NCI-H1048 (cell line): ENCODE measurements around the gene DNAJC3.
"Not testable (repeated sequence)": the region's sequence is repeated elsewhere in the genome, so short reads cannot be mapped to it uniquely, and the experiment has no call there.

Experiments used
- DNase-seq: peaks from one replicate; lab custom pipeline; 2025; lab: John Stamatoyannopoulos, UW

DNAJC3 gene

DNA sequence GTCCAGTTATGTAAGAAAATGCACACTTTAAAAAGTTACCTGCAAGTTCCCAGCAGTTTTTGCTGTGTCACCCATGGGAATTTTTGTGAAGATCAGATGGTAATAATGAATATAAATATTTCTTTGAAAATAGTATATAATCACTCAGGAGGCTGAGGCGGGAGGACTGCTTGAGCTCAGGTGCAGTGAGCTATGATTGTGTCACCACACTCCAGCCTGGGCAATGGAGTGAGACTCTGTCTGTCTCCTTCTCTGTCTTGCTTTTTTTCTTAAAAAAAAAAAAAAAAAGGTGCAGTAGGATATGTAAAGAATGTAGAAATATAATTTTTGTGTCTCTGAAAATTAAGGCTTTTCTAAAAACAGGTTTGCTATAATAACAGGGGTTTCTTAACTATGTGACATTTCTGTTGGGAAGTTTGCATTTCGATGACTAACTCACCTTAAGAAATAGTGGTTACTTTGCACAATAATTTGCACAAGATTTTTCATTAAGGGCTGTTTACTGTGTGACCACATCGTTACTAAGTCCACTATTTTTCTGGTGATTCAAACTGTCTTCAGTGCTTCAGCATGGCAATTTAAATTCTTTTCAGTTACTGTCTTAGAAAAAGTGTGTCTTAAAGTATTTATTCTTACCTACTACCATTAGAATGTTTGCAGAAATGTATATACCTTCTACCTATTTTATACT is 37.3 kb downstream of the DNAJC3 start:
- no peak for DNase-seq

DNA sequence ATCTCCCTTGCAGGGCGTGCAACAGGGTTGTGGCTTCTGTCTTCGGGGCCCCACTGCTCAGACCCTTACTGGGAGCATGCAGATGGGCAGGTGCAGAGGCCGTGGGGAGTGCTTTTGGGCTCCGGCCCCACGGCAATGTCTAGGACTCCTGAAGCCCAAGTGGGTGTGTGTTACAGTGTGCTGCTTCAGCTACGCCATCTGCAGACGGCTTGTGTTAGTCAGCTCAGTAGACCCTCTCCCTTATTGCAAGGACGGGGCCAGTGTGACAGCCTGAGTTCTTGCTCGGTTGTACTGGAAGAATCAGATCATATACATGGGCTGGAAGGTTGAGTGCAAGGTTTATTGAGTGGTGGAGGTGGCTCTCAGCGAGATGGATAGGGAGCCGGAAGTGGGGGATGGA is 39.3 kb downstream of the DNAJC3 start:
- DNase-seq, result no peak

- DNase-seq, result no peak
Observed at GRCh38 chr13:95722241-95722640, 45.3 kb downstream of the DNAJC3 start.

GRCh38 chr13:95723438-95723837 is 46.5 kb downstream of the DNAJC3 start:
- no peak for DNase-seq

- no peak for DNase-seq
Observed at GRCh38 chr13:95724252-95724651, 47.3 kb downstream of the DNAJC3 start.

- no peak for DNase-seq
Observed at GRCh38 chr13:95726876-95727275, 49.9 kb downstream of the DNAJC3 start.

DNA sequence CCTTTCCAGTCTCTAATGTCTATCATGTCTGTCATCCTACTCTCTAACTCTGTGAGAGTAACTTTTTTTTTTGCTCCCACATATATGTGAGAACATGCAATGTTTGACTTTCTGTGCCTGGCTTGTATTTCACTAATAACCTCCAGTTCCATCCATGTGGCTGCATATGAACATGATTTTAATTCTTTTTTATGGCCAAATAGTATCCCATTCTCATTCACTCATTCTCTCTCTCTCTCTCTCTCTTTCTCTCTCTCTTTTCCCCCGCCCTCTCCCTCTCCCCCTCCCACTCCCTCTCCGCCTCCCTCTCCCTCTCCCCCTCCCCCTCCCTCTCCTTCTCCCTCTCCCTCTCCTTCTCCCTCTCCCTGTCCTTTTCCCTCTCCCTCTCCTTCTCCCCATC is 52.0 kb downstream of the DNAJC3 start:
- no peak for DNase-seq

- DNase-seq, result no peak
Observed at GRCh38 chr13:95734124-95734523, 57.2 kb downstream of the DNAJC3 start.

DNA sequence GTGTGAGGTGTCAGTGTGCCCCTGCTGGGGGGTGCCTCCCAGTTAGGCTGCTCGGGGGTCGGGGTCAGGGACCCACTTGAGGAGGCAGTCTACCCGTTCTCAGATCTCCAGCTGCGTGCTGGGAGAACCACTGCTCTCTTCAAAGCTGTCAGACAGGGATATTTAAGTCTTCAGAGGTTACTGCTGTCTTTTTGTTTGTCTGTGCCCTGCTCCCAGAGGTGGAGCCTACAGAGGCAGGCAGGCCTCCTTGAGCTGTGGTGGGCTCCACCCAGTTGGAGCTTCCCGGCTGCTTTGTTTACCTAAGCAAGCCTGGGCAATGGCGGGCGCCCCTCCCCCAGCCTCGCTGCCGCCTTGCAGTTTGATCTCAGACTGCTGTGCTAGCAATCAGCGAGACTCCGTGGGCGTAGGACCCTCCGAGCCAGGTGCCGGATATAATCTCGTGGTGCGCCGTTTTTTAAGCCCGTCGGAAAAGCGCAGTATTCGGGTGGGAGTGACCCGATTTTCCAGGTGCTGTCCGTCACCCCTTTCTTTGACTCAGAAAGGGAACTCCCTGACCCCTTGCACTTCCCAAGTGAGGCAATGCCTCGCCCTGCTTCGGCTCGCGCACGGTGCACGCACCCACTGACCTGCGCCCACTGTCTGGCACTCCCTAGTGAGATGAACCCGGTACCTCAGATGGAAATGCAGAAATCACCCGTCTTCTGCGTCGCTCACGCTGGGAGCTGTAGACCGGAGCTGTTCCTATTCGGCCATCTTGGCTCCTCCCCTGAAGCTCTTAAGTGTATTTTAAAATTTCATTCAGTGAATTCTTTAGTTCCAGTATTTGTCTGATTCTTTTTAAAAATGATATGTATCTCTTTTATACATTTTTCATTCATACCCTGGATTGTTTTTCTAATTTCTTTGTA is 63.4 kb downstream of the DNAJC3 start:
- not testable (repeated sequence) for DNase-seq

DNA sequence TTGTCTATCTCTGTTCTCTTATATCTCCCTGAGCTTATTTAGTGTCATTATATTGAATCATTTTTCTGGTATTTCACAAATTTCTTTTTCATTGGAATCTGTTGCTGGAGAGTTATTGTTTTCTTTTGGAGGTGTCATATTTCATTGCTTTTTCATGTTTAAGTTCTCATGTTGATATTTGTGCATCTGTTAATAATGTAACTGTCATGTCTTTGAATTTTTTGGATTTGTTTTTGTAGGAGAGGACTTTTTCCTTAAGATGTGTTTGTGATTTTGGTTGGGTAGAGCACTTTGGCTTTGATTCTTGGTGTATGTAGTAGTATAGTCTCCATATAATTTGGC is 64.0 kb downstream of the DNAJC3 start:
- no peak for DNase-seq

GRCh38 chr13:95741584-95742563 is 64.9 kb downstream of the DNAJC3 start:
- DNase-seq, result no peak

- no peak for DNase-seq
Observed at GRCh38 chr13:95743192-95743591, 66.3 kb downstream of the DNAJC3 start.

DNA sequence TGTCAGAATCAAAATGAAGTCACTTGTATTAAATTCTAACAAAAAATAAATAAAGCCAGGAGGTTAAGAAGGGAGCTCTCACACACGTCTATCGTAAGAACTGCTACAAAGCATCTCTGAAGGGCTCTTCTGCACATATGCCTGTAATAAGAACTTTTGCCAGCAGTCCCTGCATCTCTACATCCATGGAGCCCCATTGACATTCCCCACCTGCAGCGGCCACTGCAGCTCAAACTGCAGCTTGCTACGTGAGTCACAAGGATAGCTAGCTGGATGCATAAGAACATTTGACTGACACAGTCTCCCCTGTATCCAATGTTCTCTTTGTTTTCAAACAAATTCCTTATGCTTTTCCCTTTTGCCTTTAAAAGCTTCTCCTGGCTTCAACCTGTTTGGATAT is 68.3 kb downstream of the DNAJC3 start:
- no peak for DNase-seq

DNA sequence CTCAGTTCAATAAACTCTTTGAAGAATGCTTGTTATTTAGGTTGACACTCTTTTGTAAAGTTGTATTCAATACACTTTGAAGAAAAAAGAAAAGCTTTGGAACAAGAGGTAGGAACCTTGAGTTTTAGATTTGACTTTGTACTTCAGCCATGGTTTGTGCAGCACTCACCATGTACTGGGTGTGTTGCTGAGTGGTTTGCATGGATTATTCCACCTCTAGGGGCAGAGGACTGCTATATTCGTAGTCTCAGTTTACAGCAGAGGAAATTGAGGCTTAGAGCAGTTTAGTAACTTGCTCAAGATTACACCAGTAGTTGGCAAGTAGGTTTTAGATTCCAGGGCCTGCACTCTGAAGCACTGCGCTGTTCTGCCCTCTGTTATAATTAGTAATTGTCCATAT is 68.8 kb downstream of the DNAJC3 start:
- no peak for DNase-seq

DNA sequence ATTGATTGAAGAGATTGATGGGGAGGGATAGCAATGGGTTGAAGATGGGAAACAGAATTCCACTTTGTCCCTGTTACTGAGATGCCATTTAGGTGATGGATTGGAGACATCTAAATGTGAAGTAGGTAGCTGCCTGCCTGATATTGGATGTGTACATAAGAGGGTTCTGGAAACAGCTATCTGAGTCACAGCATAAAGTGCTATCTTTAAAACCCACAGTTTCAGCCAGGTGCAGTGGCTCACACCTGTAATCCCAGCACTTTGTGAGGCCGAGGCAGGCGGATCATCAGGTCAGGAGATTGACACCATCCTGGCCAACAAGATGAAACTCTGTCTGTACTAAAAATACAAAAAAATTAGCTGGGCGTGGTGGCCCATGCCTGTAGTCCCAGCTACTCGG is 72.6 kb downstream of the DNAJC3 start:
- DNase-seq, result no peak

DNA sequence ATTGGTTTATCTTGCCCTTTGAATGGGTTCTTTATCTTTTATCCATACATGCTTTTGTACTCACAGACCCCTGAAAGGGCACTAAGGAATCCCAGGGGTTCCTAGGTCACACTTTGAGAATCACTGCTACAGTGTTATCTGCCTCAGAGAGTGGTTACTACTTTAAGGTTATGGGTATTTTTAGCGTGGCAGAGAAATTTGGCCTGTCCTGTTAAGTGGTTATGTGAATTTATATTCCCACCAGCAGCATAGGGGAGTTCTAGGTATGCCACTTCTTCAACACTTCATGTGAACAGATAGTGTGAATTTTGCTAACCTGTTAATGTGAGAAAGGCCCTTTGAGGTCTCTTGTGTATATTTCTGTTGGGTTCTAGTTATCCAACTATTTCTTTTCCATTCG is 75.7 kb downstream of the DNAJC3 start:
- DNase-seq, result no peak

GRCh38 chr13:95754069-95754468 is 77.1 kb downstream of the DNAJC3 start:
- DNase-seq, result no peak

DNA sequence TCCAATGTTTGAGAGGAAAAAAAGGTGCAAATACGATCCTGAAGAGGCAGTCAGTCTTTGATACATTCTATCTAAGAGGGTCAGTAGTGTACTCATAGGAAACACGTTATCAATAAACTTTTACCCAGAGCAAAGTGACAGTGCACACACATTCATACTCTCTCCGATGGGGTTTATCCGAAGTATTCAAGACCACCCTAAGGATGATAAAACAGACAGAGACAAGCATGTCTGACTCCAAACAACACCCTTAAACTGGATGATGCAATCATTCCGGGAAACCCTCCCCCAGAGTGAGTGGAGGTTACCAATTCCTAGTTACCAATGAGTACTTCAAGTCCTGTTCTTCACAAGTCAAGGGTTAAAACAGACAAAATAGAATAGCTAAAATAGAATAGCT is 79.1 kb downstream of the DNAJC3 start:
- no peak for DNase-seq

DNA sequence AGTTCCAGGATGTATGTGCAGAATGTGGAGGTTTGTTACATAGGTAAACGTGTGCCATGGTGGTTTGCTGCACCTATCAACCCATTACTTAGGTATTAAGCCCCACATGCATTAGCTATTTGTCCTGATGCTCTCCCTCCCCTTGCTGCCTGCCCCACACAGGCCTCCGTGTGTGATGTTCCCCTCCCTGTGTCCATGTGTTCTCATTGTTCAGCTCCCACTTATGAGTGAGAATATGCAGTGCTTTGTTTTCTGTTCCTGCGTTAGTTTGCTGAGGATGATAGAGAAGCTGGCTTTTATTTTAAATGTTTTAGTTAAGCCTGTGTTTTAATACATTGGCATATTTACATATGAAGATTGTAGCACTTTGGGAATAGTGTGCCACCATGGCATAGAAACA is 85.7 kb downstream of the DNAJC3 start:
- DNase-seq, result not testable (repeated sequence)

DNA sequence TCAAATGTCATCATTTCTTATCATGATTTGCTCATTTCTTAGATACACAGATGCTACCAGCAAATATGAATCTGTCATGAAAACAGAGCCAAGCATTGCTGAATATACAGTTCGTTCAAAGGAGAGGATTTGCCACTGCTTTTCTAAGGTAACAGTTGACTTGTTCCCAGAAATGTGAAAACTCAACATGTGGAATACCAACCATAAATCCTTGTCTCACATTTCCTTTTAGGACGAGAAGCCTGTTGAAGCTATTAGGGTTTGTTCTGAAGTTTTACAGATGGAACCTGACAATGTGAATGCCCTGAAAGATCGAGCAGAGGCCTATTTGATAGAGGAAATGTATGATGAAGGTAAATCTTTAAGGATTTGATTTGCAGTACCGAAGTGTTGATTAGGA is 86.7 kb downstream of the DNAJC3 start:
- no peak for DNase-seq

- no peak for DNase-seq
Observed at GRCh38 chr13:95771905-95772304, 95.0 kb downstream of the DNAJC3 start.

DNA sequence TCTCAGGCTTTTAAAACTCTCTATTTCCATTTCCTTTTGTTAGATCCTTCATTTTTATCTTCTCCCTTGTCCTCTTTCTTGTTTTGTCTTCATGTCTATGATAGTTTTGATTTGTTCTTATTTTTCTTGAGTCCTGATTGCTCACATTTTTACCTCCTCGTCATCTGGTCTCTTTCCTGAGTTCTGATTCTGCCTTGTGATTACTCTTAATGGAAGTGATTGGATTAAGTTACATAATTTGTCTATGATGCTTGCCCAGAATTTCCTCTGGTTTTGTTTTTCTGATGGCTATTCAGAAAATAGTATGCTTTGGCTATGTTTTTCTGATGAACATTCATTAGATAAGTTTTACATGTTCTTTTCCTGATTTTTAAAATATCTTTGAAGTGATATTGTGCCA is 102.6 kb downstream of the DNAJC3 start:
- DNase-seq, result no peak
